Stromal cell of bone marrow (primary cell): ENCODE data around the gene TBC1D14.
"Not testable (repeated sequence)": the region's sequence is repeated elsewhere in the genome, so short reads cannot be mapped to it uniquely, and the experiment has no call there.

ENCODE experiments used
- DNase-seq: peaks from one replicate; pipeline ENCODE4 v3.0.0-alpha.2; 2012; ENCODE audit warnings: low read depth

TBC1D14 gene

DNA sequence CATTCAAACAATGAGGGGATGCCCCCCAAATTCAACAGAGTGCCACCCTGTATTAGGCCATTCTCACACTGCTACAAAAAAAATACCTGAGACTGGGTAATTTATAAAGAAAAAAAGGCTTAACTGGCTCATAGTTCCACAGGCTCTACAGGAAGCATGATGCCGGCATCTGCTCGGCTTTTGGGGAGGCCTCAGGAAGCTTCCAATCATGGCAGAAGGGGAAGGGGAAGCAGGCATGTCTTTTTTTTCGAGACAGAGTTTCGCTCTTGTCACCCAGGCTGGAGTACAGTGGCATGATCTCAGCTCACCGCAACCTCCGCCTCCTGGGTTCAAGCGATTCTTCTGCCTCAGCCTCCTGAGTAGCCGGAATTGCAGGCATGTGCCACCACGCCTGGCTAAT, 18.7 kb upstream of the TBC1D14 start:
- DNase-seq, result not testable (repeated sequence)

DNA sequence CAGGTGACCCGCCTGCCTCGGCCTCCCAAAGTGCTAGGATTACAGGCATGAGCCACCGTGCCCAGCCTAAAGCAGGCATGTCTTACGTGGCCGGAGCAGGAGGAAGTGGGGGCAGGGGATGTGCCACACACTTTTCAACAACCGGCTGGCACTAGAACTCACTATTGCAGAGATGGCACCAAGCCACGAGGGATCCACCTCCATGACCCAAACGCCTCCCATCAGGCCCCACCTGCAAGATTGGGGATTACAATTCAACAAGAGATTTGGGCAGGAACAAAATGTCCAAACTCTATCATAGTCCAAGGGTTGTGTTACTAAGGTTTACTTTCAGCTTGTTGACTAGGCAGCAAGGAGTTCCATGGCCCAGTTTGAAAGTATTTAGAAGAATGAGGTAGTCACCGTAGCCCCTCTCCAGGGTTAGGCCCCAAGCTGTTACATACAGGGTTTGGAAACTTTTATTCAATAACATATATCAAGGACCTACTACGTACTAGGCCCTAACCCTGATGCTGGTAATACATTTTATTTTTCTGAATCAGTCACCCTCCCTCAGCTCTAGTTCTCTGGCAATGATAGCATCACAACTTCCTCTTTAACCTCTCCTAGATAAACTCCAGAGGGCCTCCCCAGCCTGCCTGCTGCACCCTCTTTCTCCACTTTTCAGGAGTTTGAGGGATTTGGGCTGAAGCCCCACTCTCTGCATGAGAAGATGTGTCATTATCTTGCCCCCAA, 18.0 kb upstream of the TBC1D14 start:
- peak; percentile 4 for DNase-seq

DNA sequence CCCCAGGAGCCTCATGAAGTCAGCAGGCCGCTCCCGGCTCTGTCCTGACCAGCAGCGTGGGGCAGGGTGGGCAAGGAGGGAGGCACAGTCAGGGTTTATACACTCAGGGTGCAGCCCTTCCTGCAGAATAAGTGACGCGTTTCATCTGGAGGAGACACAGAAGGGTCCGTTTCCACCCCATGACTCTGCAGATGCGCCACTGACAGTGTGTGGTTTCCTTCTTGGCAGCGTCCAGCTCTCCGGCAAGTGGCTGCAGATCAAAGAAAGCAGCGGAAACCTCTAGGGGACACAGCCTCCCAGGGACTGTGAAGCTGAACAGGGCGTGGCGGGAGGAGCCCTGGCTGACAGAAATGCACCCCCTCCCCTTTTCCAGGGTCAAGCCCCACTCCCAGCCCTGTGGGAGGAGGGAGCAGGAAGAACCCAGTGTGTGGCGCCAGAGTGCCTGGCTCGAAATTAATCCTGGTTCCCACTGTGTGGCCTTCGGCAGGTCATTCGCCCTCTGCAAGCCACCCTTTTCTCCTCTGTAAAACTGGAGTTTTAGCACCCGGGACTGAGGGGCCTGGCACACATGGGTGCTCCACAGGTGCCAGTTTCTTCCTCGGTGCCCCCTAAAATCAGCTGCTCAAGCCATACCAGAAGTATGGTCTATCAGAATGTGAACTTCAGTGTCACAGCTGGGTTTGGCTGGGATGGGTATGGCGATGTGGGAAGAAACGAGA, 17.3 kb upstream of the TBC1D14 start:
- peak; percentile 55 for DNase-seq

DNA sequence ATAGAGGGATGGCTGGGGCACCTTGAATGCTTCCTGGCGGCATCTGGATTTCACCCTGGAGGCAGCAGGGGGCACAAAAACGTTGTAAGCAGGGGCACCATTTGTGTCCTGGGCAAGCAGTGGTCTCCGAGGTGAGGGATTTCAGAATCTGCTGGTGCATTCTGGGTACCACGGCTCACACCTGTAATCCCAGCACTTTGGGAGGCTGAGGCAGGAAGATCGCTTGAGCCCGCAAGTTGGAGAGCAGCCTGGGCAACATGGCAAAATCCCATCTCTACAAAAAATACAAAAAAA, 16.8 kb upstream of the TBC1D14 start:
- no peak for DNase-seq

DNA sequence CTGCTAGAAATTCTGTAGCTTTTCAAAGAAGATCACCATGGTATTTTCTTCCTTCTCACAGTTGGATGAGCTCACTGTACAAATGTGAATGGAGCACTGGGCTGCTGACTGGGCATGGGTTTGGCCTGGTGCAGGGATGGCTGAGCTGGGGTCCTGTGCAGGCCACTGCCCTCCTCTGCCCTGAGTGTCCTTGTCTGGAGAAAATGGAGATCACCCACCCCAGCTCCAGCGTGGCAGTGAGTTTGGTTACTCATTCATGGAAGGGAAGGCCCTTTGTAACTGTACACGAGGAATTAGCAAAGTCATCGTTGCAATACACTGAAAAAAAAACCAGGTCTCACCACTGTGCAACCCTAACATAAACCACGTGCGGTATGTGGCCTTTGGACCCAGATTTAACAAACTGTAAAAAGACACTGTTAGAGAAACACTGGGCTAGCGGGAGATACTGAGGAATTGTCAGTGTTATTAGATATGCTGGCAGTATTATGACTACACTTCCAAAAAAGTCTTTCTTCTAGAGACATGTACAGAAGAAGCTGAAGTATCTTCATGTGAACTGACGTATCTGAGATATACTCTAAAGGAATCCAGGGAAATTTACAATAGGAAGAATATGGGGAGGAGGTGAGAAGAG, 16.1 kb upstream of the TBC1D14 start:
- peak; percentile 31 for DNase-seq

DNA sequence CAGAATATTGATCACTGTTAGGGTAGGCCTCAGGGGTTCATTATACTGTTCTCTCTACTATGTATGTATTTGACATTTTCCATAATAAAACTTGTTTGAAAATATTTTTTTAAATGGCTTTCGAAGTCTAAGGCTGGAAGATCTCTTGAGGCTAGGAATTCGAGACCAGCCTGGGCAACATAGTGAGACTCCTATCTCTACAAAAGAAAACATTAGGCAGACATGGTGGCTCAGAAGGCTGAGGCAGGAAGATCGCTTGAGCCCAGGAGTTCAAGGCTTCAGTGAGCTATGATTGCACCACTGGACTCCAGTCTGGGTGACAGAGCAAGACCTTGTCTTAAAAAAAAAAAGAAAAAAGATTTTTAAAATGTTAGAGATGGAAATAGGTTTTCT, 15.5 kb upstream of the TBC1D14 start:
- DNase-seq, result no peak

DNA sequence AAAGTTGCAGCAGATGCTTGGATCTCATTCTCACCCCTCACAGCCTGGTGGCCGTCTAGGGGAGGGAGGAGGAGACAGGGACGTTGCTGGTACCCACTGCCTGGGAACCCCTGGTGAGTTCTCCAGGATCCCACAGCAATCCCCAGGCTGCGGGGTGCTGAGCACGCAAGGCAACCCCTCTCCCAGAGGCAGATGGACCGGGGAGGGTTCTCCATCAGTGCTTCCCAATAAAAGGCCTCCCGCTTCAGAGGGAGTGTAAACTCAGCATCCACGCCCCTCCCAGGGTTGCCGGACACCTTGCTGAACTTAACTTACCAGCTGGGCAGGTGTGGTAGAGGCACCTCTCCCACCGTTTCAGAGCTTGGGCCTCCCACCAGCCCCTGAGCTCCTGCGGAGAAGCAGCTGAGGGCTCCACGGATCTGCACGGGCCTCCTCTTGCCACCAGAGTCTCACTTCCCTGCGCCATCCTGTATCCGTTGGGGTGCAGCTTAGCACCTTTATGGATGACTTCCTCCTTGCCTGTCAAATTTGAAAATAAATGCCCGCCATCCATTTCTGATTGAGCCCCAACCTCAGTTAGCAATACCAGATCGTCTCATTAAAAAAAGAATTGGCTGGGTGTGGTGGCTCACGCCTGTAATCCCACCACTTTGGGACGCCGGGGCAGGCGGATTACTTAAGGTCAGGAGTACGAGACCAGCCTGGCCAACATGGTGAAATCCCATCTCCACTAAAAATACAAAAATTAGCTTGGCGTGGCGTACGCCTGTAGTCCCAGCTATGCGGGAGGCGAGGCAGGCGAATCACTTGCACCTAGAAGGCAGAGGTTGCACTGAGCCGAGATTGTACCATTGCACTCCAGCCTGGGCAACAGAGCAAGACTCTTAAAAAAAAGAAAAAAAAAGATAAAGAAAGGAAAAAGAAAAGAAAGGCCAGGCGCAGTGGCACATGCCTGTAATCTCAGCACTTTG, 14.8 kb upstream of the TBC1D14 start:
- DNase-seq, result no peak

DNA sequence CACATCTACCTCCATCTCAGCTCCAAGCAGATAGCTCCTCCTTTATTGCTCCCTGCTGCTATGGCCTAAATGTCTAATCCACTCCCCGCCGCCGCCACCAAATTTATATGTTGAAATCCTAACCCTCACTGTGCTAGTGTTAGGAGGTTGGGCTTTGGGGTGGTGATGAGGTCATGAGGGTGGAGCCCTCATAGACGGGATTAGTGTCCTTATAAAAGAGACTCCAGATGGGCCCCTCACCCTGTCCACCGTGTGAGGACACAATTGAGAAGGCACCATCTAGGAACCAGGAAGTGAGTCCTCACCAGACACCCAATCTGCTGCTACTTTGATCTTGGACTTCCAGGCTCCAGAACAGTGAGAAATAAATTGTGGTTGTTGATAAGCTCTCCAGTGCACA, 13.6 kb upstream of the TBC1D14 start:
- no peak for DNase-seq

DNA sequence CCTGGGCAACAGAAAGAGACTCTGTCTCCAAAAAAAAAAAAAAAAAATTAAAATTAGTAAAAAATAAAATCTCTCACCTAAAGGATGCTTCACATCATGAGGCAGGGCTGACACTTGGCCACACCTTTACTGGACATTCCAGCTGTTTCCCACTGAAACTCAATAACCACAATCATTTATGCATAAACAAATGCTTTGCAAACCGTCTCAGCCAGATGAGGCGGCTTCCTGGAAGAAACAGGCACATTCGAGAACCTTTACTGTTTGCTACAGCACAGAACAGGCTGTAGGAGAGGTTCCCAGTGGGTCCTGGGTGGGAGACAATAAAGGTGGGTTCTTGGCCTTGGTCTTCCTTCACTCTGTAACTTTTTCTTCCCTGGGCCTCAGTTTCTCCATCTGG, 10.9 kb upstream of the TBC1D14 start:
- no peak for DNase-seq

DNA sequence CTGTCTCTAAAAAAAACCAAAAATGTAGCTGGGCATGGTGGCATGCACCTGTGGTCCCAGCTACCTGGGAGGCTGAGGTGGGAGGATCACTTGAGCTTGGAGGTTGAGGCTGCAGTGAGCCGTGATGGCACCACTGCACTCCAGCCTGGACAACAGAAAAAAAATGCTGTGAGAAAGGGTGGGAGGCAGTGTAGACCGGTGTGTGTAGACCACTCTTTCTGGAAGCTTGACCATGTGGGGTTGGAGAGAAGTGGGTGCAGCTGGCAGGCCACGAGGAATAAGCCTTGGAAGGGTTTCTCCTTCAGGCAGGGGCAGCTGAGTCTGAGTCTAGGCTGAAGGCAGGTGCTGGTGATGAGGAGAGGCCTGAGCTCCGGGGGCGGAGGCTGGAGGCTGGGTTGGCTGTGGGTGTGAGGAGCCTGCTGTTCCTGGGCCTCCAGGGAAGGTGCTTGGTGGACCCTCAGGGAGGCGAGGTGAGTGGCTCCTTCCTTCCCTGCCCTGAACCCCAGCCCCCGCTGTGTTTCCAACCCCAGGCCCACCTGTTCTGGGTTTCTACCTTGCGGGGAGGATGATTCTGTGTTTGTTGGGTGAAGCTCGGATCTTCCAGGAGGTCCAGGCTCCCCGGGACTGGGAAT, 9.3 kb upstream of the TBC1D14 start:
- no peak for DNase-seq

DNA sequence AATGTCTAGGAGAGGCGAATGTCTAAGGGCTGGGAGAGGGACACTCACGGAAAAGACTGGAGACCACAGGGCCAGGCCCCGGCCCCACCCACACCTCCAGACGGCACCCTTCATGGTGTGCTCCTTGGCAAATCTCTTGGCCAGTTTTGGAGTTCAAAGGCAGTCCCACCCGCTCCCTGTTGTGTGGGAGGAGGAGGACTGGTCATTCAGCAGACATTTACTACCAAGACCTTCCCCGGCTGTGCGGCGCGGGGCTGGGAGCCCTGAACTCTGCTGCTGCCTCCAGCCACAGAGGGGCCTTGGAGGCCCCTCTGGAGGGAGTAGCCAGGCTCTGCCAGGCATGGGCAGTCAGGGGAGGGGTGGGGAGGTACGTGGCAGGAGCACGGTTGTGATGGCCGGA, 8.7 kb upstream of the TBC1D14 start:
- no peak for DNase-seq

DNA sequence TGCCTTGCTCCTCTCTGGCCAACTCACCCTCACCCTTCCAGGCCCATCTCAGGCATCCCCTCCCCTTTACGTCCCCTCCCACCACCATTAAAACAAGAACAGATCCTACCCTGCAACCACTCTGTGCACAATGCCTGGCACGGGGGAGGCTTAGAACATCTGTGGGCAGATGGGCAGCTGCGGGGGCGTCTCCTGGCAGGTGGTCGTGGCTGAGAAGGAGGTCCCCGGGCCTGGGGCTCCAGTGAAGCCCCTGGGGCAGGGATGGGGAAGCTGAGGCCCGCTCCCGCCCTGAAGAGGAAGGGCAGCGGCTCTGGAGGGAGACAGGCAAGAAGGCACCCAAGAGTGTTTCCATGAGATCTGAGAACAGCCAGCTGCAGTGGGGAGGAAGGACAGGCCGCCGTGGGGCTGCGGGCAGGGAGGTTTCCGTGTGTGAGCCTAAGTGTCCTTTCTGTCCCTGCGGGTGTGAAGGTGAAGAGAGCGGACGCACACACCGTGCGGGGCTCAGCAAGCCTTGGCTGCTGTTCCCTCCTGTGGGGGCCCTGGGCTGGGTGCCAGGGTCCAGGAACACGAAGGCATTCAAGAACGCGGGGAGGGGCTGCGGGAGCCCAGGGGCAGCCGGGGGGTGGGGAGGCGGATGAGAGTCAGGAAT, 7.8 kb upstream of the TBC1D14 start:
- no peak for DNase-seq

DNA sequence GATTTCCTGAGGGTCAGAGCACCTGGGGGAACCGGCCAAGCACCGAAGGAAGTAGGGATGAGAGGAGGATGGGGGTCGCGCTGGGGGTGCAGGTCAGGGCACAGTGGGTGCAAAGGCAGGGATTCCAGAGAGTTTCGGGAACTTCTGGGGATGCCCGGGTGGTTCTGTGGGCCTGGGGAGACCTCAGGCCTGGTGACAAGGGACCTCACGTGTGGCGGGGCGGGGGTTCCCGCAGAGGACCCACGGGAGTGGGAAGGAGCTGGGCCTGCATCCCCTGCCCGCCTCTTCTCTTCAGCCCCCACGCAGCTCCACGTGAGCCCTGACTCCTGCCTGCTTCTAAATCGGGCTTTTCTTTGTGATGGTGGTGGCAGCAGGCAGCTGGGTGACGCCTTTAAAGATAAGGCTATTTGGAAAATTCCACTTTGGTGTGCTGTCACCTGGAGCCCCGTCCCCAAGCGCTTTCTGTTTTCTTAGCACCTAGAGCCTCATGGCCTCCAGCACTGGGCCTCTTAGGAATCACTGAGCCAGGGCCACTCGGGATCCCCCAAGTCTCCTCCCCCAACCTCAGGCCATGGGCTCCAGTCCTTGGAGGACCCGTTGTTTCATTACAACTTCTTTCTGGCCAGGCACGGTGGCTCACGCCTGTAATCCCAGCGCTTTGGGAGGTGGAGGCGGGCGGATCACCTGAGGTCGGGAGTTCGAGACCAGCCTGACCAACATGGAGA, 7.1 kb upstream of the TBC1D14 start:
- DNase-seq, result no peak

DNA sequence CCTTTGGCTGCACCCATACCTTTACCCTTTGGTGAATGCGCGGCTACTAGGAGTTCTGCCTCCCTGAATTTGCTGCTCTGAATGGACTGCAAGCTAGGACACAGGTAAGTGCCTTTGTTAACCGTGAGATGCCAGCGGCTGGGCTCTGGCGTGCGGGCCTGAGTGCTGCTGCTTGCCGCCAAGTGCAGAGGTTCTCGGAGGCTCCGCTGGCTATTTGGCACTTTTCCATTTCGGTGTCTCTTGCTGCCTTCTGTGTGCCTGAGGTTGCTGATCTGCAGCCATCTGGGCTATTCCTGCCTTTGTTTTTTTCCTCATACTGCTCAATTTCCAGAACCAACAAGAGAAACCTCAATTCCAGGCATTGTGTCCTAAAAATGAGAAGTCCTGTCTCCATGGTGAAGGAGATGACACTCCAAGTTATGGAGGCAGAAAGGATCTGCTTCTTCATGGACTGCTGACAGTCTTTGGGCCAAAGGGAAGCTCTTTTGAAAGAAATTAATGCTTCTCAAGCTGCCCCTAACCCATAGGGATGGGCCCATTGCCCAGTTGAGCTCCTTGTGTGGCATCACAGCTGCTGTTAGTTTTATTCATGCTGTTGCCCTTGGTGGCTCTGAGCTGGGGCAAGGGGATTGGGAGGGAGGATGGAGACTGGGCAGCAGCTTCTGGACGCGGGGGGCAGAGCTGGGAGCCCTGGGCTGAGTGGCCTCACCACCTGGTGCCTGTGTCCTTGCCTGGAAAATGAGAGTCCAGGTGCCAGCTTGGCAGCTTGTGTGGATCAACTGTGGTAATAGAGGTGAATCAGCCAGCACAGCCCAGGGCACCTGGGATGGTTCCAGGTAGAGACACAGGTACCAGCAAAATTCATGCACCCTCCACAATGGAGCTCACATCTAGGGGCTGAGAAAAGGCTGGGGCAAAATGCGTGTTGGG, 3.8 kb upstream of the TBC1D14 start:
- DNase-seq, result no peak

DNA sequence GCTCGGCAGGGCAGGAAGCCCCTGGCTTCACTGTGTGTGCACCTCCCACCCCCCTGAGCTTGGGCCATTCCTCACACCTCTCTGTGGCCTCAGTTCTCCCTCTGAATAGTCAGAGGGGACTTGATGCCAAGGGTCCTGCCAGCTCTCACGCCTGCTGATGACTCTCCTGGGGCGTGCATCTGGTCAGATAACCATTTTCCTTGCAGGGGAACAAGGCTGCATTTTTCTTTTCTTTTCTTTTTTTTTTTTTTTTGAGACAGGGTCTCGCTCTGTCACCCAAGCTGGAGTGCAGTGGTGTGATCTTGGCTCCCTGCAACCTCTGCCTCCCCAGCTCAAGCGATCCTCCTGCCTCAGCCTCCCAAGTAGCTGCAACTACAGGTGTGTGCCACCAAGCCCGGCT, 3.1 kb upstream of the TBC1D14 start:
- not testable (repeated sequence) for DNase-seq

DNA sequence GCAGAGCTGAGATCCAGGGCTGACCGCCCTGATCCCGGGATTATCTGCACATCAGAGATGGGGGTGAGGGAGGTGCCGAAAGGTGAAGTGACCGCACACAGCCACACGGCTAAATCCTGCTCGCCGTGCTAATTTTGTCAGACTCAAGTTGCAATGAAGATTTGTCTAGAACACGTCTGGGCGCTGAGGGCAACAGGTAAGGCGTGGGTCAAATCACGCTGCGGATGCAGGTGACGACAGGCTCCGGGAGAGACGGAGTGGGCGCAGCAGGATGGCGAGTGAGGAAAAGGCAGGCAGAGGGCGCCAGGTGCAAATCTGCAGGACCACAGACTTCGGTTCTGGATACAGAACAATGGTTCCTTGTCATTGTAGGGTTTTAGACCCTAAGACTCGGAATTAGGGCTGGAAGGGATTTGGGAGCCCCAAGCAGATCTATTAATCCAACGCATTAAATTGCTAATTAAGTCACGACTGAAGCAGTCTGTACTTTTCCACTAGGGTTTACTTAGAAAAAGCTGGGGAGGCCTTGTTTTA, 1.9 kb upstream of the TBC1D14 start:
- no peak for DNase-seq

DNA sequence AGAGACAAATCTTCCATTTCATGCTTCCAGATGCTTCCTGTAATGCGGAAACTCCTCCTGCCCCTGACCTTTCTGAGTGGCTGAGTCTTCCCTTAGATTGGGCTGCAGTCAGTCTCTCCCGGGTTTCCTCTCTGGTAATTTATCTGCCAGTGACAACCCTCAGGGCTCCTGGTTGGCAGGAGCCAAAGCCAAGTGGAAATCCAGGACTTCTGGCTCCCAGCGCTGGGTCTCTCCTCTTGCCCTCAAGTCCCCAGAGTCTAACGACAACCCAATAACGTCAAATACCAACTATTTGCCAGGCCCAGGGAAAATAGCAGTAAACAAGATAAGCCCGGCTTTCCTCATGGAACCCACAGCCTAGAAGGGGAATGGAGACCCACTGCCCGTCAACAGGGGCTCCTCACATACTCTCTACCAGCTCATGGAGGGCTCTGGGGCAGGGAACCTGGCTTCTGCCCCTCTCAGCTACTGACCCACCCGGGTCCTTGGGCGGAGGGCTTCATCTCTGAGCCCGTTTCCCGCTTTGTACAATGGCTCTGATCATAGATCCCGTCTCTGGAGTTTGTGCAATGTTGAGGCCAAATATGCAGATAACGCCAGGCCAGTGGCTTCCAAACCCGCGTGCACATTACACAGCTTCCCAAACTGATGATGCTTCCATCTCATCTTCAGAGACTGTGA, 1.1 kb upstream of the TBC1D14 start:
- no peak for DNase-seq

DNA sequence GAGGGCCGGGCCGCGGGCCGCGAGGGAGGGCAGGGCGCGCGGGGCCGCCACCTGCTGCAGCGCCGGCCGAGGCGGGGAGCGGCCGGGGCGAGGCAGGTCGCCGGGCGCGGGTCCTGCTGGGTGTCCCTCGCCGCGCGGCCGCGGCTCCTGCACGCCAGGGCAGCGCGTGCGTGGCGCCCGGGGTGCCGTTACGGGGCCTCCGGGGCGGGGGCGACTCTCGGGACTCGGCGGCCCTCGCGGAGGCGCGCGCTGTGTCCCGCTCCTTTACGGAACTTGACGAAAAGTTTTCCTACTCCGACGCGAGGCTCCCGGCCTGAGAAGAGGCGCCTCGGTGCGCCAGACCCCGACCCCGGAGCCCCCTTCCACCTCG, 329 bp downstream of the TBC1D14 start:
- no peak for DNase-seq
